GM12878 (cell line): ENCODE measurements around the gene OR2H1.

Source experiments
- CTCF ChIP-seq, 3 experiments: IDR thresholded peaks in 2 of 3; conservative IDR thresholded peaks in 1 of 3; 2 replicates each; pipeline ENCODE4 v1.5.1; 2011; ENCODE audit warnings: low read depth in 3 of 3, low read length in 3 of 3, mild to moderate bottlenecking in 3 of 3, control low read depth in 2 of 3, moderate library complexity in 2 of 3, inconsistent platforms in 1 of 3, mixed read lengths in 1 of 3; ENCODE audit not compliant: control insufficient read depth in 2 of 3, insufficient read depth in 1 of 3; ENCODE audit errors: extremely low read depth in 1 of 3
- ETV6 ChIP-seq, 2 experiments: fragments of 450-650 bp in 1 of 2; IDR thresholded peaks in 1 of 2; conservative IDR thresholded peaks in 1 of 2; 2 replicates each; pipeline ENCODE4 v1.6.1; 2014; ENCODE audit warnings: antibody characterized with exemption in 1 of 2, borderline replicate concordance in 1 of 2, low read depth in 1 of 2, mild to moderate bottlenecking in 1 of 2, moderate library complexity in 1 of 2
- HDAC6 ChIP-seq: fragments of 200-600 bp; sonication (generic); IDR thresholded peaks from one replicate; pipeline ENCODE4 v1.8.0; 2017; ENCODE audit warnings: antibody characterized with exemption; ENCODE audit not compliant: unreplicated experiment
- JUND ChIP-seq: IDR thresholded peaks from 2 replicates; pipeline ENCODE4 v1.6.1; 2012; ENCODE audit warnings: low read depth, mild to moderate bottlenecking, low read length, improper control_type of control experiment, moderate library complexity
- NRF1 ChIP-seq: conservative IDR thresholded peaks from 2 replicates; pipeline ENCODE4 v1.6.1; 2011; ENCODE audit warnings: mild to moderate bottlenecking, low read depth, low read length, improper control_type of control experiment
- SP1 ChIP-seq: IDR thresholded peaks from one replicate; pipeline ENCODE4 v1.6.1; 2011; ENCODE audit warnings: low read depth, low read length
- ZNF274 ChIP-seq: IDR thresholded peaks from one replicate; pipeline ENCODE4 v1.8.0; 2011; ENCODE audit not compliant: insufficient read length, insufficient read depth
- ZNF592 ChIP-seq: fragments of 450-650 bp; IDR thresholded peaks from 2 replicates; pipeline ENCODE4 v1.6.1; 2017; ENCODE audit warnings: mild to moderate bottlenecking, moderate library complexity
- TF ChIP-seq, protein P1 (sequence below): IDR thresholded peaks from 2 replicates; pipeline ENCODE4 v1.6.1; 2012; ENCODE audit warnings: low read depth, low read length, improper control_type of control experiment

DNA sequence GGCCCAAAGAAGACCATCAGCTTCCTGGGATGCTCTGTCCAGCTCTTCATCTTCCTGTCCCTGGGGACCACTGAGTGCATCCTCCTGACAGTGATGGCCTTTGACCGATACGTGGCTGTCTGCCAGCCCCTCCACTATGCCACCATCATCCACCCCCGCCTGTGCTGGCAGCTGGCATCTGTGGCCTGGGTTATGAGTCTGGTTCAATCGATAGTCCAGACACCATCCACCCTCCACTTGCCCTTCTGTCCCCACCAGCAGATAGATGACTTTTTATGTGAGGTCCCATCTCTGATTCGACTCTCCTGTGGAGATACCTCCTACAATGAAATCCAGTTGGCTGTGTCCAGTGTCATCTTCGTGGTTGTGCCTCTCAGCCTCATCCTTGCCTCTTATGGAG, 5.1 kb downstream of the OR2H1 start:
- TF ChIP-seq CTCF (IDR thresholded peaks at IDR 0.05 in 2 of 3, conservative IDR thresholded peaks at IDR 0.05 in 1 of 3; ENCODE audit: control insufficient read depth in 2 of 3, extremely low read depth in 1 of 3, insufficient read depth in 1 of 3, low read depth in 3 of 3, low read length in 3 of 3) (no peak), ETV6 (conservative IDR thresholded peaks at IDR 0.05 in 1 of 2, IDR thresholded peaks at IDR 0.05 in 1 of 2; ENCODE audit: borderline replicate concordance in 1 of 2, low read depth in 1 of 2) (no peak), NRF1 (no peak), ZNF274 (no peak), HDAC6 (no peak), JUND (no peak), SP1 (no peak), ZNF592 (no peak)
- TF ChIP-seq, protein P1, sequence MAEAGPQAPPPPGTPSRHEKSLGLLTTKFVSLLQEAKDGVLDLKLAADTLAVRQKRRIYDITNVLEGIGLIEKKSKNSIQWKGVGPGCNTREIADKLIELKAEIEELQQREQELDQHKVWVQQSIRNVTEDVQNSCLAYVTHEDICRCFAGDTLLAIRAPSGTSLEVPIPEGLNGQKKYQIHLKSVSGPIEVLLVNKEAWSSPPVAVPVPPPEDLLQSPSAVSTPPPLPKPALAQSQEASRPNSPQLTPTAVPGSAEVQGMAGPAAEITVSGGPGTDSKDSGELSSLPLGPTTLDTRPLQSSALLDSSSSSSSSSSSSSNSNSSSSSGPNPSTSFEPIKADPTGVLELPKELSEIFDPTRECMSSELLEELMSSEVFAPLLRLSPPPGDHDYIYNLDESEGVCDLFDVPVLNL: no peak
